ENCODE results near the gene NOP9.
A peak's percentile ranks its signal among the peaks of the same experiment; 100 is the strongest.

NOP9 gene

DNA sequence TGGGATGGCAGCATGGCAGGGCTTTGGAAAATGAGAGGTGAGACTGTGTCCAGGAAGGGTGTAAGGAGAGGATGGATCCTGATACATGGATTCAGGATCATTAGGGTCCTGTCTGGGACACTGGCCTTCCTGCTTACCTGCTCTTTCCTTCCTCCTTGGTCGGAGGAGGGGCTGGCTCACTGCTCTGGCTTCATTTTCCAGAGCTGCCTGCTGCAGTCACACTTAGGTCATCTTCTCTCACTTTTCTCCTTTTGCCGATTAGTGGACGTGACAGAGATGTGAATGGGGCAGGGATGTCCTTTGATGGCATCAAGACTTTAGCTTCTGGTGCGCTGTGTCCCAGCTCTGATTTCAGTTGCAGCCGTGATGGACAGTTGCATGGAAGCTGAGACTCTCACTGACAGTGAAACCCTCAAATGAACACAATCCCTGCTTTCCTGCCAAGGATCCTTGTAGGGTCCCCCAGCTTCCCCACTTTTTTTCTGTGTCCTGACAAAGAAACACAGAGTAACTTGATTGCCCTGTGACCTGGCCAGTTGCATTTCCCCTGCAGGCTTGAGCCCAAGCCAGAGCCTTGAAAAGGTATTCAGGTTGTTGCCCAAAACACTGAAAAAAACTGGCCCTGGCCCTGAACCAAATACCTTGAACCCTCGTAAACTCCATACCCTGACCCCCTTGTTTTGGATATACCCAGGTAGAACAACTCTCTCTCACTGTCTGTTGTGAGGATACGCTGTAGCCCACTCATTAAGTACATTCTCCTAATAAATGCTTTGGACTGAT lies 8.9 kb downstream of the NOP9 start:
- no peak for DNase-seq (ENCODE audit: low read depth in 2 of 2)

DNA sequence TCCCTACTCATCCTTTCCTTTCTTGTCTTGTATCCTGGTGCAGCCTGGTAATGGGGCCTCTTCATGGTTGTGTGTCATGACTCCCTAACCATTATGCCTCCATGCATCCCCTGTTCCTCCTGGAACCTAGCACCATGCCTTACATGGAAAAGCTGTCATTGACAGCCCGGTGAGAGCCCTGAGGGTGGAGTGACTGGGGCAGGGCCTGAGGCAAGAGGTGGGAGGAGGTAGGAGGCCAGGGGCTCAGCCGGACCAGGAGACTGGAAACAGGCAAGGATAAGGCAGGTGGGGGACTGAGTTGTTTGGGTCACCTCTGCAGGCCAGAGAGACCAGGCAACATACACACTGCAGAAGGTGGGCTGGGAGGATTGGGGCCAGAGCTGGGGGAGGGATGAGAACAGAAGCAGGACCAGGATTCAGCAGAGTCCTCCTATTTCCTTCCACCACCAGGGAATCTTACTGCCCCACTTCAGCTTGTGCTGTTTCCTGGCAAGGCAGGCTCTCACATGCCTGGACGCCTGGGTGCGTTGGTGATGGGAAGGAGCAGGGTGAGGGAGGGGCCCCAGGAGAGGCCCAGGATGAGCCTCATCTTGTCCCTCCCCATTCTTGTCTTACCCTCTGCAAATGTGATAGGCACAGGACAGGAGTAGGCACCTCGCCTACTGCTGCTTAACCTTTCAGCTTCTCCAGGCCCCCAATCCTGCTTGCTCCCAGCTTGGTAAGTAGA lies 10.1 kb downstream of the NOP9 start, which contains the start of gene LTB4R2:
LTB4R2 (plus strand) TSS at position 603 of the 727 bp plus-strand sequence. CDS start 525 bp downstream, outside the sequence.
- DNase-seq (ENCODE audit: low read depth in 2 of 2), result no peak

DNA sequence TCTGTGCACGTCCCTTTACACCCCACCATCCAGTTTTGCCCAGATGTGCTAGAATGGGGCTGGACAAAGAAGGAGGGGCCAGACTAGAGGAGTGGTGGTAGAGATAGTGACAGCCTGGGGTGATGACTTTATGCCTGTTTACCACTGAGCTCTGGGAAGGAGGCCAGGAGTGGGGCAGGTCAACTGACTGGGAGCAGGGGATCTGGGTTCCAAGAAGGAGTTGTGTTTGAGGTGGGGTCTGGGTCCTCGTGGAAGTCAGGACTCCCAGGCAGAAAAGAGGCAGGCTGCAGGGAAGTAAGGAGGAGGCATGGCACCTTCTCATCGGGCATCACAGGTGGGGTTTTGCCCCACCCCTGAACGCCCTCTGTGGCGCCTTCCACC lies 10.6 kb downstream of the NOP9 start:
- no peak for DNase-seq (ENCODE audit: low read depth in 2 of 2)

DNA sequence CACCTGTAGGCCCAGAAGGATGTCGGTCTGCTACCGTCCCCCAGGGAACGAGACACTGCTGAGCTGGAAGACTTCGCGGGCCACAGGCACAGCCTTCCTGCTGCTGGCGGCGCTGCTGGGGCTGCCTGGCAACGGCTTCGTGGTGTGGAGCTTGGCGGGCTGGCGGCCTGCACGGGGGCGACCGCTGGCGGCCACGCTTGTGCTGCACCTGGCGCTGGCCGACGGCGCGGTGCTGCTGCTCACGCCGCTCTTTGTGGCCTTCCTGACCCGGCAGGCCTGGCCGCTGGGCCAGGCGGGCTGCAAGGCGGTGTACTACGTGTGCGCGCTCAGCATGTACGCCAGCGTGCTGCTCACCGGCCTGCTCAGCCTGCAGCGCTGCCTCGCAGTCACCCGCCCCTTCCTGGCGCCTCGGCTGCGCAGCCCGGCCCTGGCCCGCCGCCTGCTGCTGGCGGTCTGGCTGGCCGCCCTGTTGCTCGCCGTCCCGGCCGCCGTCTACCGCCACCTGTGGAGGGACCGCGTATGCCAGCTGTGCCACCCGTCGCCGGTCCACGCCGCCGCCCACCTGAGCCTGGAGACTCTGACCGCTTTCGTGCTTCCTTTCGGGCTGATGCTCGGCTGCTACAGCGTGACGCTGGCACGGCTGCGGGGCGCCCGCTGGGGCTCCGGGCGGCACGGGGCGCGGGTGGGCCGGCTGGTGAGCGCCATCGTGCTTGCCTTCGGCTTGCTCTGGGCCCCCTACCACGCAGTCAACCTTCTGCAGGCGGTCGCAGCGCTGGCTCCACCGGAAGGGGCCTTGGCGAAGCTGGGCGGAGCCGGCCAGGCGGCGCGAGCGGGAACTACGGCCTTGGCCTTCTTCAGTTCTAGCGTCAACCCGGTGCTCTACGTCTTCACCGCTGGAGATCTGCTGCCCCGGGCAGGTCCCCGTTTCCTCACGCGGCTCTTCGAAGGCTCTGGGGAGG lies 11.3 kb downstream of the NOP9 start, which contains the start of gene LTB4R:
LTB4R (plus strand) TSS at position 857 of the 959 bp plus-strand sequence. CDS start 4,150 bp downstream, outside the sequence.
- DNase-seq (ENCODE audit: low read depth in 2 of 2), result peak in 1 of 2 donors; percentile 55

DNA sequence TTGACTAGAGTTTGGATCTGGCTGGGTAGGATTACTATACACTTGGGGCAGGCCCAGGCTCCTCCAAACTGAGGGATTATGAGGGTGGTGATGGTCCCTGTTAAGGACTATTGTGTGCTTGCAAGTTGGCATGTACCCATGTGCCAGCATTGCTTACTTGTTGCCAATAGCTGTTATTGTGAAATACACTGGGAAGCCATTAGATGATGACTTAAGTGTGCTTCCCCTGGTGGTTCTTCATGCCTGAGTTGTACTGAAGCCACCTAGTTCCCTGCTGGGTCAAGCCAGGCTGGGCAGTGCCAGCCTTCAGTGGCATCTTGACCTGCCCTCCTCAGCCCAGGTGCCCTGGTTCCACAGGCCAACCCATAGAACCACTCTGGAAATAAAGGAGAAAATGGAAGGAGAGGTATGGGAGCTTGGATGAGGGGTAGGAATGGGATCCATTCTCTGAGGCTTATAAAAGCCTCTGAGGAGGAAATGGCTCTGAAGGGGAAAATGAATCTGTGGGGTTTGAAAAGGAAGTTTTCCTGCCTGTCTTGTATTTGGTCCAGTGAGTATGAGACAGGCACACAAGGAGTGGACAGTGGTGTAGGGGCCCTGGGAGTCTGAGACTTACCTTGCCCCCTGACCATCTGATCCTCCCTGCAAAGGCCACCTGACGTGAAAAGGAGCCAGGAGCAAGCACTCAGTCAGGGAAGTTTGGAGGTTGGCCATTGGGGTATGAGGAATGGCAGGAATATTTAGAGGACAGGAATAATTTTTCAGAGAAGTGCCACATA lies 12.4 kb downstream of the NOP9 start:
- no peak for DNase-seq (ENCODE audit: low read depth in 2 of 2)

DNA sequence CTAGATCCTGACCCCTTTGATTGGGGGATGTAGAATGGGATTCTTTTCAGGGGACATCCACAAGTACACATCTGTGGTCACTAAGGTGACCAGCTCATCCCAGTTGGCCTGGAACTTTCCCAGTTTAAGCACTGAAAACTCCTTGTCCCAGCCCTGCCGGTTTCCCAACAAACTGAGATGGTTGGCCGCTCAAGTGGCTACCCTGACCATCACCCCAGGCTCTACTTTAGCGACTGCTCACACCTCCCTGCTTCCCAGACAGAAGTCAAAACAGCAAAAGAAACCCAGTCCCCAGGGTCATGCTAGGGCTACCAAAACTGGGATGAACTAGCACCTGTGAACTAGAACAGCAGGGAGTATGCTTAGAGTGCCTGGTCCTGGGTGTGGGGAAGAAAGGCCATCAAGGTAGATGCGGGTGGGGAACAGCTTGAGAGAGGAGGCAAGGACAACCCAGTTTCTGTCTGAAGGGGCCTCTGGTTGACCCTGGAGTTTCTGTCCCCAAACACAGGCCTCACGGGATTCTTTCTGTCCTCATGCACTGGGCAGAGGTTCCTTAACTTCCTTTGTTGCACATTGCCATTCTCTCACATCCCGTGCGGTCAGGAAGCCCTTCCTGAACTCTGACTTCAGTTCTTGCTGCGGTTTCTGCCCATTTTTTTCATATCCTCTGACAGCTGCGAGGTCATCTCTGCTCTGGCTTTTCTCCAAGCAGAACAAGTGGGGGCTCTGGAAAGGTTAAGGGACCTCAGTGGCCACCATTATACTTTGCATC lies 13.3 kb downstream of the NOP9 start:
- no peak for DNase-seq (ENCODE audit: low read depth in 2 of 2)

DNA sequence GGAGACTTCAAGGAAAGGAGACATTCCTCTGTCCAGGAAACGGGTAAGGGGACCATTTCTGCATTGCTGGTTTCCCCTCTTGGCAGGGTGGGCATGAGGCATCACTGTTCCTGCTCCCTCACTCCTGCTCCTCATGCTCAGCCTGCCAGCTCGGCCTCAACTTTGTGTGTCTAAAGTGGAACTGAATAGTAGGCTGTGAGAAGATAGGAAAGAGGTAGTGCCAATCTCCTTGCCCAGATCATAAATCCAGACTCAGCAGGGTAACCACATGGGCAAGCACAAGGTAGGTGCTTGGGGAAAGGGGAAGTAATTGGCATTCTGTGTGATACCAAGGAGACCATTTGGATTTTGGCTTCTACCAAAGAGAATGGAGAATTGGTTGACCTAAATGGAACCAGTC lies 14.3 kb downstream of the NOP9 start:
- DNase-seq (ENCODE audit: low read depth in 2 of 2), result no peak

DNA sequence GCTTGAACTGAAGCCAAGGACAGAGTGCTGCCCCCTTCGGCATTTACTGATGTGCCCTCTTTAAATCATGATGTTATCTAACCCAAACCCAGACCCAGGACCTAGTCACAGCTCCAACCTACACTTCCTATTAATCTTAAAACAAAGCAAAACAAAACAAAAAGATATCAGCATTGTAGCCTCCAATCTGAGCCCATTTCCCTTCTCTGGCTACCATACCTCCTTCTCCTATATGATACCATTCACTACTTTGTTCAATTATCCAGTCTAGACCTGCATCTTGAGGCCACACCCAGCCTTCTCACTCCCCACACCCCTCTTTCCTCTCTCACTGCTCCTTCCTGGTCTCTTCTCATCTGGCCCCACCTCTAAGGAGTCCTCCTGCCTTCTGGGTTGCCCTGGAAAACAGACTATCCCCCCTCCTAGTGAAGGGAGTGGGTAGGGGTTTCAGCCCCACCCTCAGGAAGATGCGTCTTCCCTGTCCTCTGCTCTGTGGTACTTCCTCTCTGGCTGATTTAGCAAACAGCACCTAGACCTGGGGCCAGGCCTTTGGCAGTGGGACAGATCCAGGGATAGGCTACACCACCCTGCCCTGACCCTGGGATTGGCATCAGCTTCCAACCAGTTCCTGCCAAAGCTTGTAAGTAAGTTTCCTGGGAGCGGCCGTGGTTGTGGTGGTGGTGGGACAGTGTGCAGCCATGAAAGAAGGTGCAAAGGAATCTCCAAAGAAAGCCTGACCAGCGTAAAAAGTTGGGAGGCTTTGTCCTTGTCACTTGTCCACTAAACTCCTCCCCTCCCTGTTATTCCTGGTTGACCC lies 14.9 kb downstream of the NOP9 start:
- DNase-seq (ENCODE audit: low read depth in 2 of 2), result no peak

DNA sequence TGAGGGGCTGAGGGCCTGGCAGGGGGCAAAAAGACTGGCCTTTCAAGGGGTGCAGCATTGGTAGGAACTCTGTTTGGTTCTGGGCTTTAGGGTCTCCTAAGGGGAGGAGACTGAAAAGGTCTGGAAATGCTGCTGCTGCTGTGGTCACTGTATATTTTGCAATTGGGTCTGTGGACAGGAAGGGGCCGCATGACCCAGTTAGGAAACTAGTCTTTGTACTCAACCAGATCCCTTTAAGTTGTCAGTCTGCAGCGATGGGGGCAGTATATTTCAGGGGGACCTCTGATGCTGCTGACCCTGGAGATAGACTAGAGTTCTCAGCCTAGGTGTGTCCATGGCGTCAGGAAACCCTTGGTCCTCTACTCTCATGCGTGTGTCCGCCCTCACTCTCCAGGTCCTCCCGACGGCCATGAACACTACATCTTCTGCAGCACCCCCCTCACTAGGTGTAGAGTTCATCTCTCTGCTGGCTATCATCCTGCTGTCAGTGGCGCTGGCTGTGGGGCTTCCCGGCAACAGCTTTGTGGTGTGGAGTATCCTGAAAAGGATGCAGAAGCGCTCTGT lies 15.7 kb downstream of the NOP9 start:
- no peak for DNase-seq (ENCODE audit: low read depth in 2 of 2)

DNA sequence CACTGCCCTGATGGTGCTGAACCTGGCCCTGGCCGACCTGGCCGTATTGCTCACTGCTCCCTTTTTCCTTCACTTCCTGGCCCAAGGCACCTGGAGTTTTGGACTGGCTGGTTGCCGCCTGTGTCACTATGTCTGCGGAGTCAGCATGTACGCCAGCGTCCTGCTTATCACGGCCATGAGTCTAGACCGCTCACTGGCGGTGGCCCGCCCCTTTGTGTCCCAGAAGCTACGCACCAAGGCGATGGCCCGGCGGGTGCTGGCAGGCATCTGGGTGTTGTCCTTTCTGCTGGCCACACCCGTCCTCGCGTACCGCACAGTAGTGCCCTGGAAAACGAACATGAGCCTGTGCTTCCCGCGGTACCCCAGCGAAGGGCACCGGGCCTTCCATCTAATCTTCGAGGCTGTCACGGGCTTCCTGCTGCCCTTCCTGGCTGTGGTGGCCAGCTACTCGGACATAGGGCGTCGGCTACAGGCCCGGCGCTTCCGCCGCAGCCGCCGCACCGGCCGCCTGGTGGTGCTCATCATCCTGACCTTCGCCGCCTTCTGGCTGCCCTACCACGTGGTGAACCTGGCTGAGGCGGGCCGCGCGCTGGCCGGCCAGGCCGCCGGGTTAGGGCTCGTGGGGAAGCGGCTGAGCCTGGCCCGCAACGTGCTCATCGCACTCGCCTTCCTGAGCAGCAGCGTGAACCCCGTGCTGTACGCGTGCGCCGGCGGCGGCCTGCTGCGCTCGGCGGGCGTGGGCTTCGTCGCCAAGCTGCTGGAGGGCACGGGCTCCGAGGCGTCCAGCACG lies 16.4 kb downstream of the NOP9 start:
- no peak for DNase-seq (ENCODE audit: low read depth in 2 of 2)

DNA sequence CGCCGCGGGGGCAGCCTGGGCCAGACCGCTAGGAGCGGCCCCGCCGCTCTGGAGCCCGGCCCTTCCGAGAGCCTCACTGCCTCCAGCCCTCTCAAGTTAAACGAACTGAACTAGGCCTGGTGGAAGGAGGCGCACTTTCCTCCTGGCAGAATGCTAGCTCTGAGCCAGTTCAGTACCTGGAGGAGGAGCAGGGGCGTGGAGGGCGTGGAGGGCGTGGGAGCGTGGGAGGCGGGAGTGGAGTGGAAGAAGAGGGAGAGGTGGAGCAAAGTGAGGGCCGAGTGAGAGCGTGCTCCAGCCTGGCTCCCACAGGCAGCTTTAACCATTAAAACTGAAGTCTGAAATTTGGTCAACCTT lies 16.9 kb downstream of the NOP9 start:
- no peak for DNase-seq (ENCODE audit: low read depth in 2 of 2)

DNA sequence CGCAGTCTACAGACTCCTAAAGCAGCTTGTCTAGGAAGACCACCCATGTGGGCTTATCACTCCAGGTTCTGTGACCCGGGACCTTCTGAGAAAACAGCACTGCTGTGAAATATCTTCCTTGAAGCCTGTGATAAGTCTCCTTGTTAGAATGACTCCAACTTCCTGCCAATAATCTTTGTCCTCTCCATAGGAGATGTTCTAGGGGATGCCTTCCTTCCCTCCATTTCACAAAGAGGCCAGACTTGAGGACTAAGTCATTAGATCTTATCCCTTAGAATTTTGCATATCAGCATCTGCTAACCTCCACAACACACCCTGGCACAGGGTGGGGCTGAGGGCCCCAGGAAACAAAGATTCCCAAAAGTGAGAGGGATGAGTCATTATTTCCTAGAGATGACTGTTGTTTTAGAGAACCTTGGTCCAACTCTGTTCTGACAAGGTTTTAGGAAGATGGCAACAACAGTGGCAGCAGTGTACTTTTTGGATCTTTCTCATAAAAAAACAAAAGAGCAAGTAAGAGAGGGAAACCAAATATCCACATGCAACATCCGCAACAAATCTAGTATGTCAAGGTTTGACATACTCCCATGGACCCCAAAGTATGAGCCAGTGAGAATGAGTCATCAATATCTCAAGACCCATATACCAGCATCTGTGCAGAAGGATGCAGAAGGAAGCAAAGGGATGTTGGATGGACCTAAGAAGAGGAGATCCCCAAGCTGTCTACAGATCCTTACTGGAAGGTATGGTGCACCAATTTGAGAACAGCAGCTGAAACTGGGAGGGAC lies 17.7 kb downstream of the NOP9 start:
- DNase-seq (ENCODE audit: low read depth in 2 of 2), result no peak

DNA sequence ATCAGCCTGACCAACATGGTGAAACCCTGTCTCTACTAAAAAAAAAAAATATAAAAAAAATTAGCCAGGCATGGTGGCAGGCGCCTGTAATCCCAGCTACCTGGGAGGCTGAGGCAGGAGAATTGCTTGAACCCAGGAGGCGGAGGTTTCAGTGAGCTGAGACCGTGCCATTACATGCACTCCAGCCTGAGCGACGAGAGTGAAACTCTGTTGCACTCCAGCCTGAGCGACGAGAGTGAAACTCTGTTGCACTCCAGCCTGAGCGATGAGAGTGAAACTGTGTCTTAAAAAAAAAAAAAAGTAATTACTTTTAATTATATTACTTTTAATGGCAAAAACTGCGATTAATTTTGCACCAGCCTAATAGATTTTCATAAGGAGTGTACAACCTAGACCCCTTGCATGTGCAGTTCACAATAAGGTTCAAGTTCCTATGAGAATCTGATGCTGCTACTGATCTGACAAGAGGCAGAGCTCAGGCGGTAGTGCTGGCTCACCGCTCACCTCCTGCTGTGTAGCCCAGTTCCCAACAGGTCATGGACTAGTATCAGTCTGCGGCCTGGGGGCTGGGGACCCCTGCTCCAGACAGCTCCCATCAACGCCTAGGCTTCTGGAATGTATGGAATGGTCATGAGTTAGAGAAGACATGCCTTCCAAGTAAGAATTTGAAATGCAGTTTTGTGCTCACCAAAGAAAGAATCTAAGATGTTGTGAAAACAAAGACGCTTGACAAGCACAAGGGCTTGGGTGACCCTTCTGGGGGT lies 21.7 kb downstream of the NOP9 start:
- no peak for DNase-seq (ENCODE audit: low read depth in 2 of 2)

DNA sequence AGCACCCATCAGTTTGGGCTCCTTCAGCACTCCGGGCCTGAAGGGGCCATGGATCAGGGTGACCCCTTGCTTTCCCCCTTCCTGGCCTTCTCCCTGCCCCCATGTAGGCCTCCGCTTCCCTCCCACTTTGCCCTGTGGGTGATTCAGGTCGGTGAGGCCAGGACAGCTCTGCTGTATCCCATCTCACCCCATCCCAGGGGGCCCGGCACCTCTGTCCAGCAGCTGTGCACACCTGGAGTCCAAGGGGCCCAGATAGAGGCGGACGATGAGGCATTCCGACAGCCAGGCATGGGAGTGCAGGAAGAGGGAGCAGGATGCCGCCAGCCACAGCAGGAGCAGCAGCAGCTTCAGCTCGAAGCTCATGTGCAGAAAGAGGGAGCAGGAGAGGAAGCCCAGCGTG lies 23.0 kb downstream of the NOP9 start:
- DNase-seq (ENCODE audit: low read depth in 2 of 2), result no peak

DNA sequence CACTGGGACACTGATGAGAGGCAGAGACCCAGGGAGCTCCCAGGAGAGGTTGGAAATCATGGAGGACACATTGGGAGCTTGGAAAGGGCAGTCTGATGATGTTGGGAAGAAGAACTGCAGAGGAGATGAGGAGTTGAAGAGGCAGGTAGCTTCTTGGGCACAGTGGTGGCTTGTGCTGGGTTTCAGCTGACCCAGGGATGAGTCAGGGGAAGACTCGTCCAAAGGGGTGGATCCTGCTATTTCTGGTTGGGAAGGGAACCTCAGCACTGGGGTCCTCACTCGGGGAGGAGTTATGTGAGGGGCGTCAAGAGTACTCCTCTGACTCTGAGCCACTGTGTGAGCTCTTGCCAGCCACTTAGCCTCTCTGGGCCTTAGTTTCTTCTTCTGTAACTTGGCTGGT lies 23.7 kb downstream of the NOP9 start:
- DNase-seq (ENCODE audit: low read depth in 2 of 2), result no peak

DNA sequence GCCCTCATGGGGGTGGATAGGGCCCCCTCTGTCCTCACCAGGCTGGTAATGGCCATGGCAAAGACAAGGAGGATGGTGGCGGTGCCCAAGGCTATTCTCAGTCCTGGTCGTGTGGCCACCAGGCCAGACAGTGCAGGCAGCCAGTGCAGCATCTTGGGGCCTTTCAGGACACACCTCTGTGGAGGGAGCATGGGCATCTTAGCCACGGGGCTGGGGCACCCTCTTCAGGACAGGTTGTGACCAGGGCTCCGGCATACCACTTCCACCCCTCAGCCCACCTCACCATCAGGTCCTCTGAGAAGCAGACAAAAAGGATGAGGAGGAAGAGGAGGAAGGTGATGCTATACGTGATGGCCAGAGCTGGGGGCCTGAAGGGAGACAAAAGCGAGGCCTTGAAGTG lies 24.4 kb downstream of the NOP9 start:
- no peak for DNase-seq (ENCODE audit: low read depth in 2 of 2)

DNA sequence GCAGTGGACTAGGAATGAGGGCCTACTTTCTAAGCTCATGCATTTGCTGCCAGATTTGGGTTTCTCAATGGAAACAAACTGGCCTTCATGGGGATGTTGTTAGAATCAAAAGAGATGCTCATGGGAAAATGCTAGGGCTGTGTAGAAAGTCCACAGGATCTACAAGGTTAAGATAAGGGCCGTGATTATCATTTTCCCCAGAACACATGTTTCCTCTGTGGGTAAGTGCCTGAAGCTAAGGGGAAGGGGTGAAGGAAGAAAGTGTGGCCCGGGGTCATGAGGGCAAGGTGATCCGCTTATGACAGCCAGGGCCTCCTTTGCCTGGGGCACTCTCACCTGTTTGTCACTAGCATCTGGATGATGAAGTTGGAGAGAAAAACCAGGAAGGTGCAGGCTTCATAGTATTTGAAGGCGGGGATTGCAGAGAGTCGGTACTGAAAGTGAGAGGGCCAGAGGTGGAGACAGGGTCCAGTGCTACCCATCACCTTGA lies 25.4 kb downstream of the NOP9 start:
- DNase-seq (ENCODE audit: low read depth in 2 of 2), result no peak
